IMR-90 (cell line): Measurements from ENCODE around the gene LAMA3.

ENCODE experiments used
- CHD1 ChIP-seq: IDR thresholded peaks from 2 replicates; pipeline ENCODE4 v1.6.1; 2012; ENCODE audit warnings: low read depth, low read length, improper control_type of control experiment
- CTCF ChIP-seq: conservative IDR thresholded peaks from 2 replicates; pipeline ENCODE4 v1.5.1; 2012; ENCODE audit warnings: mild to moderate bottlenecking, low read depth, low read length, improper control_type of control experiment
- MAFK ChIP-seq: IDR thresholded peaks from 2 replicates; pipeline ENCODE4 v1.6.1; 2012; ENCODE audit warnings: low read depth, low read length, improper control_type of control experiment
- POLR2A ChIP-seq: IDR thresholded peaks from 2 replicates; pipeline ENCODE4 v1.6.1; 2012; ENCODE audit warnings: mild to moderate bottlenecking, low read depth, low read length
- RAD21 ChIP-seq: IDR thresholded peaks from 2 replicates; pipeline ENCODE4 v1.6.1; 2012; ENCODE audit warnings: low read length, improper control_type of control experiment
- TF ChIP-seq, protein P1 (sequence below): fragments of 150-350 bp; IDR thresholded peaks from 2 replicates; pipeline ENCODE4 v1.6.1; 2017; ENCODE audit warnings: mild to moderate bottlenecking, antibody characterized with exemption, low read length, low read depth

DNA sequence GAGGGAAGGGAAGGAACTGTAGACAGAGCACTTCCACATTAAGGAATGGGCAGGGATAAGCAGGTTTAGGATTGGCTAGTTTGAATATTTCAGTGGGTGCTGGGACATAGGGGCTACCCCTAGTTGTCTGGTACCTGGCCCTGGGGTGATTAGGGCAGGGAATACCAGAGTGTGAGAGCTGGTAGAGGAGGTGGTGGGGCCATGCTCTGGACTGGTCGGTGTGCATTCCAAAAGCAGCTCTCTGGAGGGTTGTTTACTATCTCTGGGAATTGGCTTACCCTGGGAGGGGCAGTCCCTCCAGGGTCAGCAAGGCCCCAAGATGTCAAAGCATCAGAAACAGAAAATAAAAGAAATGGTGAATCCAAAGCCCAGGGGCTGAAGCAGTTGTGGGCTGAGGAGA, 103.8 kb downstream of the LAMA3 start:
- TF ChIP-seq CTCF (no peak), CHD1 (no peak), POLR2A (no peak), RAD21 (no peak), MAFK (no peak)
- TF ChIP-seq, protein P1, sequence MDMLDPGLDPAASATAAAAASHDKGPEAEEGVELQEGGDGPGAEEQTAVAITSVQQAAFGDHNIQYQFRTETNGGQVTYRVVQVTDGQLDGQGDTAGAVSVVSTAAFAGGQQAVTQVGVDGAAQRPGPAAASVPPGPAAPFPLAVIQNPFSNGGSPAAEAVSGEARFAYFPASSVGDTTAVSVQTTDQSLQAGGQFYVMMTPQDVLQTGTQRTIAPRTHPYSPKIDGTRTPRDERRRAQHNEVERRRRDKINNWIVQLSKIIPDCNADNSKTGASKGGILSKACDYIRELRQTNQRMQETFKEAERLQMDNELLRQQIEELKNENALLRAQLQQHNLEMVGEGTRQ: no peak
